Fibroblast of lung (primary cell): ENCODE data around the gene CNKSR3. TPM values are rescaled to one million over a fixed set of nuclear protein-coding genes. Genes with fewer than 3 reads are reported as not detected.
A peak's percentile ranks its signal among the peaks of the same experiment; 100 is the strongest.

Experiments
- DNase-seq, 2 donors: peaks; one replicate each; pipeline versions ENCODE4 v3.0.0 to v3.0.0-alpha.2; 2010; ENCODE audit warnings: low read depth in 2 of 2
- H2AFZ ChIP-seq: 2 replicates; pipeline ENCODE4 v1.5.1; 2012; ENCODE audit warnings: low read length, control low read depth, inconsistent platforms
- H3K27ac ChIP-seq: 2 replicates; pipeline ENCODE4 v1.5.1; 2011; ENCODE audit warnings: low read length, control low read depth; ENCODE audit not compliant: insufficient read depth
- H3K27me3 ChIP-seq: 2 replicates; pipeline ENCODE4 v1.5.1; 2011; ENCODE audit warnings: mild to moderate bottlenecking, low read length; ENCODE audit not compliant: control insufficient read depth, insufficient read depth
- H3K36me3 ChIP-seq: 2 replicates; pipeline ENCODE4 v1.5.1; 2011; ENCODE audit warnings: low read length; ENCODE audit not compliant: control insufficient read depth, insufficient read depth
- H3K4me1 ChIP-seq: 2 replicates; pipeline ENCODE4 v1.5.1; 2011; ENCODE audit warnings: low read length; ENCODE audit not compliant: control insufficient read depth, insufficient read depth; ENCODE audit errors: extremely low read depth
- H3K4me2 ChIP-seq: 2 replicates; pipeline ENCODE4 v1.5.1; 2011; ENCODE audit warnings: low read length, control low read depth; ENCODE audit not compliant: insufficient read depth; ENCODE audit errors: extremely low read depth
- H3K4me3 ChIP-seq, 4 experiments: fragments of 200-600 bp in 1 of 4; sonication (generic) in 1 of 4; replicated peaks in 1 of 4; 2 replicates each; pipeline ENCODE4 v1.5.1; 2011 to 2016; ENCODE audit warnings: low read length in 4 of 4, low read depth in 3 of 4, mild to moderate bottlenecking in 3 of 4, control low read depth in 2 of 4, inconsistent platforms in 1 of 4, mixed read lengths in 1 of 4; ENCODE audit not compliant: insufficient read depth in 1 of 4; ENCODE audit errors: control extremely low read depth in 1 of 4
- H3K79me2 ChIP-seq: 2 replicates; pipeline ENCODE4 v1.5.1; 2012; ENCODE audit warnings: mild to moderate bottlenecking, low read length, inconsistent platforms; ENCODE audit not compliant: control insufficient read depth, insufficient read depth
- H3K9ac ChIP-seq: 2 replicates; pipeline ENCODE4 v1.5.1; 2011; ENCODE audit warnings: mild to moderate bottlenecking, low read length, control low read depth; ENCODE audit not compliant: insufficient read depth
- H3K9me3 ChIP-seq: 2 replicates; pipeline ENCODE4 v1.5.1; 2012; ENCODE audit warnings: low read depth, low read length; ENCODE audit not compliant: control insufficient read depth, insufficient read depth
- H4K20me1 ChIP-seq: 2 replicates; pipeline ENCODE4 v1.5.1; 2011; ENCODE audit warnings: low read length; ENCODE audit not compliant: control insufficient read depth, insufficient read depth; ENCODE audit errors: extremely low read depth
- EZH2 ChIP-seq: IDR thresholded peaks from 2 replicates; pipeline ENCODE4 v1.5.1; 2012; ENCODE audit warnings: low read length, control low read depth, mild to moderate bottlenecking; ENCODE audit errors: missing control alignments
- polyA plus RNA-seq, 2 donors: library from polyadenylated mRNA; depleted of rRNA in 1 of 2; stranded (reverse) in 1 of 2; unstranded in 1 of 2; fragments of >200 nt; gene quantifications; 2 replicates each; pipeline ENCODE4 v1.2.1, GENCODE V29; 2011 to 2012; ENCODE audit warnings: missing spikeins in 1 of 2
- total RNA-seq: library from RNA; depleted of rRNA; stranded (reverse); fragments of >200 nt; gene quantifications from 2 replicates; pipeline ENCODE4 v1.2.1, GENCODE V29; 2014
- TF ChIP-seq, protein P1 (sequence below), 2 donors: IDR thresholded peaks in 1 of 2; conservative IDR thresholded peaks in 1 of 2; 1 replicate in 1 of 2; 2 replicates in 1 of 2; pipeline ENCODE4 v1.5.1; 2011 to 2012; ENCODE audit warnings: low read length in 2 of 2, control low read depth in 1 of 2, inconsistent platforms in 1 of 2, low read depth in 1 of 2, mild to moderate bottlenecking in 1 of 2

CNKSR3 gene
- total and polyA plus RNA-seq, 2 donors (not counting 1 experiment from before 2014, with no cell fraction given) = 5.5 to 14.0 TPM

DNA sequence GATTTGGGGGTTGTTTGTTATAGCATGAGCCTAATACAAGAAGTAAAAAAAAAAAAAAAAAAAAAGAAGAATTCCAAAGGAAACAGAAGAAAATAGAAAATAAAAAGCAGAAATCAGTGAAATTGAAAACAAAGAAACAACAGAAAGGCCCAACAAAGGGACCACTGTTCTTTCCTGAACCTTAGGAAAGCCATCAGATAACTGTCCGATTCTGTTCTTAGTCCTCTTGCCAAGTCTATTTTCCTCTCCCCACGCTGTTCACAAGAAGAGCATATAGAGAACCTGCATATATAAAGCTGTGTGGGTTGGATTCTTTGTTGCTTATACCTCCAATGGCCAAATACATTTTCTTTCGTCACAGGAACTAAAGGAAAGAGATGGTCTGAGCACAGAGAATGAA is 115.9 kb downstream of the CNKSR3 start:
- no peaks in the 10 kb centered on the region for H4K20me1 ChIP-seq
- H3K79me2 ChIP-seq = no peaks in the 10 kb centered on the region
- no peak overlapping the region for H3K9ac ChIP-seq
- H3K27me3 ChIP-seq = no peaks in the 10 kb centered on the region
- no peak overlapping the region for H2AFZ ChIP-seq
- DNase-seq = no peak
- no peak overlapping the region for H3K4me2 ChIP-seq
- H3K27ac ChIP-seq = no peak overlapping the region
- H3K4me3 ChIP-seq = no peak overlapping the region
- H3K9me3 ChIP-seq = no peaks in the 10 kb centered on the region
- H3K4me1 ChIP-seq = peaks cover 2% of the 10 kb centered on the region
- TF ChIP-seq EZH2 = no peak
- TF ChIP-seq, protein P1, sequence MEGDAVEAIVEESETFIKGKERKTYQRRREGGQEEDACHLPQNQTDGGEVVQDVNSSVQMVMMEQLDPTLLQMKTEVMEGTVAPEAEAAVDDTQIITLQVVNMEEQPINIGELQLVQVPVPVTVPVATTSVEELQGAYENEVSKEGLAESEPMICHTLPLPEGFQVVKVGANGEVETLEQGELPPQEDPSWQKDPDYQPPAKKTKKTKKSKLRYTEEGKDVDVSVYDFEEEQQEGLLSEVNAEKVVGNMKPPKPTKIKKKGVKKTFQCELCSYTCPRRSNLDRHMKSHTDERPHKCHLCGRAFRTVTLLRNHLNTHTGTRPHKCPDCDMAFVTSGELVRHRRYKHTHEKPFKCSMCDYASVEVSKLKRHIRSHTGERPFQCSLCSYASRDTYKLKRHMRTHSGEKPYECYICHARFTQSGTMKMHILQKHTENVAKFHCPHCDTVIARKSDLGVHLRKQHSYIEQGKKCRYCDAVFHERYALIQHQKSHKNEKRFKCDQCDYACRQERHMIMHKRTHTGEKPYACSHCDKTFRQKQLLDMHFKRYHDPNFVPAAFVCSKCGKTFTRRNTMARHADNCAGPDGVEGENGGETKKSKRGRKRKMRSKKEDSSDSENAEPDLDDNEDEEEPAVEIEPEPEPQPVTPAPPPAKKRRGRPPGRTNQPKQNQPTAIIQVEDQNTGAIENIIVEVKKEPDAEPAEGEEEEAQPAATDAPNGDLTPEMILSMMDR (conservative IDR thresholded peaks at IDR 0.05 in 1 of 2, IDR thresholded peaks at IDR 0.05 in 1 of 2; ENCODE audit: low read depth in 1 of 2, low read length in 2 of 2) = no peak
- no peaks in the 10 kb centered on the region for H3K36me3 ChIP-seq

DNA sequence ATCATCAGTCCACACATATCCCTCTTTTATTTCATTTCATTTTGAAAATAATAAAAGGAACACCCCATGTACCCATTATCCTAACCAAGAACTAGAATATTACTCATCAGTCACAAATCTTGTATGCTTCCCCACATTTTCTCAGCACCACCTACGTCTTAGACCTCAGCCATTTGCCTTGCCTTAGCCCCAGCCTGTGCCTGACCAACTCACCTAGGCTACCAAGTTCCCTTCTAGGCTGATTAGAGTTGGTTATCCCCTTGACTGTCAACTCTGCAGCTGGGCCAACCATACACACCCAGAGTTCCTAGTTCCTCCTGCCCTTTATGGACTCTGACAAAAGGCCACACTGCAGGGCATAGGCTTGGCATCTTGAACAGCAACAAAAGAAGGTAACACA is 120.5 kb downstream of the CNKSR3 start:
- Histone ChIP-seq H4K20me1 (no peaks in the 10 kb centered on the region), H3K27ac (no peak overlapping the region), H3K9me3 (no peaks in the 10 kb centered on the region), H3K36me3 (no peaks in the 10 kb centered on the region), H3K9ac (no peak overlapping the region), H3K4me1 (peaks cover 4% of the 10 kb centered on the region), H3K27me3 (no peaks in the 10 kb centered on the region), H2AFZ (no peak overlapping the region), H3K4me2 (no peak overlapping the region), H3K4me3 (no peak overlapping the region), H3K79me2 (no peaks in the 10 kb centered on the region)
- DNase-seq = no peak
- TF ChIP-seq EZH2 = no peak
- TF ChIP-seq, protein P1 (conservative IDR thresholded peaks at IDR 0.05 in 1 of 2, IDR thresholded peaks at IDR 0.05 in 1 of 2; ENCODE audit: low read depth in 1 of 2, low read length in 2 of 2) = no peak

DNA sequence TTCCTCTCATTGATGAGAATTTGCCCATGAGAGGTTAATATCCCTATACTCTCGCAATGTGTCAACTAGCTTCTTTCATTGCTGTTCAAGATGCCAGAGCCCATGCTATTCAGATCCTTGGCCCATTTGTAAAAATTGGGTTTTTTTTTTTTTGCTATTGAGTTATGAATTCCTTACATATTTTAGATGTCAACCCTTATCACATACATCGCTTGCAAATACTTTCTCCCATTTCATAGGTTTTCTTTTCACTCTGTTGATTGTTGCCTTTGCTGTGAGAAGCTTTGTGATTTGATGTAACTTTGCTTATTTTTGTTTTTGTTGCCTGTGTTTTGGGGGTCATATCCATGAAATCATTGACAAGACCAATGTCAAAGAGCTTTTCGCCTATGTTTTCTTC is 121.7 kb downstream of the CNKSR3 start:
- Histone ChIP-seq H3K79me2 (no peaks in the 10 kb centered on the region), H3K27me3 (no peaks in the 10 kb centered on the region), H4K20me1 (no peaks in the 10 kb centered on the region), H3K27ac (no peak overlapping the region), H3K4me1 (peaks cover 4% of the 10 kb centered on the region), H3K4me3 (no peak overlapping the region), H2AFZ (no peak overlapping the region), H3K36me3 (no peaks in the 10 kb centered on the region), H3K9me3 (no peaks in the 10 kb centered on the region), H3K4me2 (no peak overlapping the region), H3K9ac (no peak overlapping the region)
- TF ChIP-seq, protein P1 (conservative IDR thresholded peaks at IDR 0.05 in 1 of 2, IDR thresholded peaks at IDR 0.05 in 1 of 2; ENCODE audit: low read depth in 1 of 2, low read length in 2 of 2) = no peak
- no peak for TF ChIP-seq EZH2
- DNase-seq = peak in 1 of 2 donors; percentile 10
